Measurements from ENCODE around the gene NOP10. TPM values are rescaled to one million over a fixed set of nuclear protein-coding genes. Genes with fewer than 3 reads are reported as not detected.
"Not testable (repeated sequence)": the region's sequence is repeated elsewhere in the genome, so short reads cannot be mapped to it uniquely, and the experiment has no call there.

NOP10 gene
- 137 TPM for total RNA-seq (ENCODE audit: unreplicated experiment)
- long read RNA-seq, transcript NOP10-201 (2 exons, 554 nt), result major isoform, 135 of 136 reads
- long read RNA-seq, partial matches to known transcripts, result 0 of 136 reads
- long read RNA-seq, other reads (novel, unspliced or antisense), result 1 of 136 reads

DNA sequence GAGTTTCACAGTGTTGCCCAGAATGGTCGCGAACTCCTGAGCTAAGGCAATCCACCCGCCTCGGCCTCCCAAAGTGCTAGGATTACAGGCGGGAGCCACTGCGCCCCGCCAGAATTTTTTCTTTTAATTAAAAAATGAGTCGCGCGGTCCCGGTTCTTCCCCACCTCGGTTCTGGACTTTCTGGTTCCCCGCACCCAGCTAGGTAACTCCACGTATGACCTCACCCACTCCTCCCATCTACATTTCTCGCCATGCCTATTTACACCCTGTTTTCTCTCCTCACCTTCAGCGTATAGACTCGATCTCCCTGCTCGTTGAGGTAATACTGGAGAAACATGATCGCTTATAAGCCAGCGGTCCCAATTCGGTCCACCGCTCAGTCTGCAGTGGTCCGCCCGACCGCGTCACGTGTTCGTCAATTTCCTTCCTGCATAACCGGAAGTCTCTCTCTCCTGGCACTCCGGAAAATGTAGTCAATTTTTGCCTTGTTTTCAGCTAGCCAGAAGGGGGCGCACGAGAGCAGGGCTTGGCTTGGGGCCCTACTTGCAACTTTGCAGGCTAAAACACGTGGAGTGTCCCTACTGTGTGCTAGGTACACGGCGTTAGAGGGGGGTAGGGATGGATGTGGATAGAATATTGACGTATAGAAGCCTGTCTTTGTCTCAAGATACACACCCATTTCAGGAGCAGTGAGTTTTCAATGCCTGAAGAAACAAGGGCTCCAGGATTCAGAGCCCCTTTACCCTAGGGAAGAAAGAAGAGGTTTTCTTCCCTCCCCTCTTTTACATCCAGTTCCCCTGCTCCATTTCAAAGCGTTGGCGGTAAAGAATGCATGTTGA is at the start of gene NOP10, which contains the start of gene NUTM1:
Gene NOP10, minus strand, starts transcription at position 400 of the 839 bp plus-strand sequence. Its CDS starts 63 bp downstream, at position 337.
Gene NUTM1, plus strand, starts transcription at position 579 of the 839 bp plus-strand sequence. CDS start 382 bp downstream, outside the sequence.
- peaks cover 2% of the 10 kb centered on the region for H3K36me3 Mint-ChIP-seq (ENCODE audit: unreplicated experiment)
- H3K4me1 Mint-ChIP-seq (ENCODE audit: low read depth, unreplicated experiment), result peaks cover 6% of the 10 kb centered on the region
- TF ChIP-seq, protein P1, sequence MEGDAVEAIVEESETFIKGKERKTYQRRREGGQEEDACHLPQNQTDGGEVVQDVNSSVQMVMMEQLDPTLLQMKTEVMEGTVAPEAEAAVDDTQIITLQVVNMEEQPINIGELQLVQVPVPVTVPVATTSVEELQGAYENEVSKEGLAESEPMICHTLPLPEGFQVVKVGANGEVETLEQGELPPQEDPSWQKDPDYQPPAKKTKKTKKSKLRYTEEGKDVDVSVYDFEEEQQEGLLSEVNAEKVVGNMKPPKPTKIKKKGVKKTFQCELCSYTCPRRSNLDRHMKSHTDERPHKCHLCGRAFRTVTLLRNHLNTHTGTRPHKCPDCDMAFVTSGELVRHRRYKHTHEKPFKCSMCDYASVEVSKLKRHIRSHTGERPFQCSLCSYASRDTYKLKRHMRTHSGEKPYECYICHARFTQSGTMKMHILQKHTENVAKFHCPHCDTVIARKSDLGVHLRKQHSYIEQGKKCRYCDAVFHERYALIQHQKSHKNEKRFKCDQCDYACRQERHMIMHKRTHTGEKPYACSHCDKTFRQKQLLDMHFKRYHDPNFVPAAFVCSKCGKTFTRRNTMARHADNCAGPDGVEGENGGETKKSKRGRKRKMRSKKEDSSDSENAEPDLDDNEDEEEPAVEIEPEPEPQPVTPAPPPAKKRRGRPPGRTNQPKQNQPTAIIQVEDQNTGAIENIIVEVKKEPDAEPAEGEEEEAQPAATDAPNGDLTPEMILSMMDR (IDR thresholded peaks at IDR 0.05; ENCODE audit: partially characterized antibody, unreplicated experiment), result peak; percentile 98
- H3K27me3 Mint-ChIP-seq (ENCODE audit: unreplicated experiment), result no peaks in the 10 kb centered on the region
- peak; percentile 94 for DNase-seq
- peak within 1 kb of the TSS; percentile 71 for H3K27ac Mint-ChIP-seq (ENCODE audit: unreplicated experiment)
- peaks cover 3% of the 10 kb centered on the region for H3K9me3 Mint-ChIP-seq (ENCODE audit: unreplicated experiment)
- H3K4me3 Mint-ChIP-seq (ENCODE audit: unreplicated experiment), result peak within 1 kb of the TSS; percentile 95

DNA sequence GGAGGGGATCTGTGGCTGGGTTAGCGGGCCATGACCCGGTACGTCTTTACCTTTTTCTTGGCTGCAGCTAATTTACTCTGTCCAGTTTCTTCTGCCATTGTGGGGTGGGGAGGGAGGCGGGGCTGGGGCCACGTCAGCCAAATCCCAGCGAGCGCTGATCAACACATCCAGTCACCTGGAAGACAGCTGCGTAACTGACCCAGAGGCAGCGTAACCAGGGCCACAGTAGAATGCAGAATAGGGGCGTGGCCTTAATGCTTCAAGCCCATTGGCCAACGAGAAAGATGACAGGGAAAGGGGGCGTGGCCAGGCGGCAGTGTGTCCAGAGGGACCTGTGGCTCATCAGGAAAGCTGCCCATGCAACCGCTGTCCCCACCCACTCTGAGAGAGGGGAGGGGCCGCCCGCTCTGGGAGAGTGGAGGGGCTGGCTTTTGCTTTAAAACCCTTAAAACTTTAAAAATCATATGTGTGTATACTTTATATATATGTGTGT is 46.7 kb upstream of the NOP10 start:
- H3K4me3 Mint-ChIP-seq (ENCODE audit: unreplicated experiment); H3K4me1 Mint-ChIP-seq (ENCODE audit: low read depth, unreplicated experiment); DNase-seq; H3K27ac Mint-ChIP-seq (ENCODE audit: unreplicated experiment); H3K9me3 Mint-ChIP-seq (ENCODE audit: unreplicated experiment); H3K27me3 Mint-ChIP-seq (ENCODE audit: unreplicated experiment); H3K36me3 Mint-ChIP-seq (ENCODE audit: unreplicated experiment): not testable (repeated sequence)

DNA sequence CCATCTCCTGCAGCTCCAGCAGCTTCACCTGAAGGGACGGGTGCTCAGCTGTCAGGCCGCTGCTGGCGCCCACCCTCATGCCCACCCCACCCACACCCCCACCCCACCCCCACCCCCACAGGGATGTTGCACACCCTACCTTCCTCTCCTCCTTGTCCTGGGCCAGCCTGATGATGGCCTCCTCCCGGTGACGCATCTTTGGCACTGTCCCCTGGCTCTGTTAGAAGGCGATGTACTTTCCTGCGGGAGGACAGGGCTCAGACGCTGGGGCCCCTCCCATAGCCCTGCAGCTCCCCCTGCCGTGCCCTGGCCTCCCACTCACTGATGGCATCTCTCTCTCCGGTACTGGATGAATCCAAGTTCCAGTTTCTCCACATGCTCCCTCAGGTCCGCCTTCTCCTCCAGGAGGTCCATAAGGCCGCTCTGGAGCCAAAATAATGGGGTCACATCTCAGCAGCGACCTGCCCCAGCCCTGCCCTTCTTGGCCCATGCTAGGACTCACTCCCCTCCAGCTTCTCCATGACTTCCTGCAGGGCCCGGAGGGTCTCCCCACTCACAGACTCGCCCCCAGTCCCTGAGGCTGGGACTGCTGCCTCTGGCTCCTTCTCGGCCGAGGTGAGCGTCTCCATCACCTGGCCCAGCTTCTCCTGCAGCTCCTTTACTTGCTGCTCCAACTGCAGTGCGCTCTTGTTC is 39.0 kb upstream of the NOP10 start:
- not testable (repeated sequence) for H3K9me3 Mint-ChIP-seq (ENCODE audit: unreplicated experiment); H3K27ac Mint-ChIP-seq (ENCODE audit: unreplicated experiment); H3K27me3 Mint-ChIP-seq (ENCODE audit: unreplicated experiment); H3K4me1 Mint-ChIP-seq (ENCODE audit: low read depth, unreplicated experiment); DNase-seq; H3K36me3 Mint-ChIP-seq (ENCODE audit: unreplicated experiment); H3K4me3 Mint-ChIP-seq (ENCODE audit: unreplicated experiment)

DNA sequence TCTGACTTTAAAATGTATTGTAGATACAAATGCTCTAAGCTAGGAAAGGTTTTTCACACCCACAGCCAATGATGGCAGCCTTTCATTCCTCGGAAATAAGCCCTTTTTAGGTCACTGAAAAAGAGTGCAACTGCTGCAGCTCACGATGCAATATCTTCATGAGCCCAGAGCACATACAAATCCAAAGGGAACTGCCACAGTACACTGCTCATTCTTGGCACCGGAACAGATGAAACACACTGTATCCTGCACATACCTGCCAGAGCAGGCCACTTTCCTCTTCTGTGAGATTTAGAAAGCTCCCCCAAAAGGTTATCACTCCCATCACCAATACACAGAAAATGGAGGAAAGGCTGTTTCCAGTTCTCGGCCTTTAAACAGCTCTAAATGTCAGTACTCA is 37.6 kb upstream of the NOP10 start:
- DNase-seq; H3K4me1 Mint-ChIP-seq (ENCODE audit: low read depth, unreplicated experiment); H3K9me3 Mint-ChIP-seq (ENCODE audit: unreplicated experiment); H3K4me3 Mint-ChIP-seq (ENCODE audit: unreplicated experiment); H3K27ac Mint-ChIP-seq (ENCODE audit: unreplicated experiment); H3K27me3 Mint-ChIP-seq (ENCODE audit: unreplicated experiment); H3K36me3 Mint-ChIP-seq (ENCODE audit: unreplicated experiment): not testable (repeated sequence)

DNA sequence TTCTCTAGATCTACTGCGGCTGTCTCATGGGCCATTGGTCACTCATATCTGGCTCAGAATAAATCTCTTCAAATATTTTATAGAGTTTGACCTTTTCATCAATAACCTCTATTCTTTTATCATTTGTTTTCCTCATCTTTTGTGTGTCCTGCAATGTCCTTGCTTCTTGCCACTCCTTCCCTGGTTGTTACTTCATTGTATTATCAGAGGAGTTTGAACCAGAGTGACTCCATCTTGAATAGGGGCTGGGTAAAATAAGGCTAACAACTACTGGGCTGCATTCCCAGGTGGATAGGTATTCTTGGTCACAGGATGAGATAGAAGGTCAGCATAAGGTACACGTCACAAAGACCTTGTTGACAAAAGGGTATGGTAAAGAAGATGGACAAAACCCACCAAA is 33.9 kb upstream of the NOP10 start:
- DNase-seq, result no peak
- Mint-ChIP-seq H3K27ac (ENCODE audit: unreplicated experiment) (no peak overlapping the region), H3K9me3 (ENCODE audit: unreplicated experiment) (no peaks in the 10 kb centered on the region), H3K4me1 (ENCODE audit: low read depth, unreplicated experiment) (no peaks in the 10 kb centered on the region), H3K4me3 (ENCODE audit: unreplicated experiment) (no peak overlapping the region), H3K27me3 (ENCODE audit: unreplicated experiment) (no peaks in the 10 kb centered on the region), H3K36me3 (ENCODE audit: unreplicated experiment) (peaks cover 5% of the 10 kb centered on the region)
- TF ChIP-seq, protein P1 (IDR thresholded peaks at IDR 0.05; ENCODE audit: partially characterized antibody, unreplicated experiment), result no peak

DNA sequence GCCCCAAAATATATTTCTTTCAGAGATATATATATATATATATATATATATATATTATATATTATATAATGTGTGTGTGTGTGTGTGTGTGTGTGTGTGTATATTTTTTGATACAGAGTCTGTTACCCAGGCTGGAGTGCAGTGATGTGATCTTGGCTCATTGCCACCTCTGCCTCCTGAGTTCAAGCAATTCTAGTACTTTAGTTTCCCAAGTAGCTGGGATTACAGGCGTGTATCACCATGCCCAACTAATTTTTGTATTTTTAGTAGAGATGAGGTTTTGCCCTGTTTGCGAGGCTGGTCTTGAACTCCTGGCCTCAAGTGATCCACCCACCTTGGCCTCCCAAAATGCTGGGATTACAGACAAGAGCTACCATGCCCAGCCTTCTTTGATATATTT is 32.6 kb upstream of the NOP10 start:
- not testable (repeated sequence) for H3K27me3 Mint-ChIP-seq (ENCODE audit: unreplicated experiment); H3K4me1 Mint-ChIP-seq (ENCODE audit: low read depth, unreplicated experiment); H3K9me3 Mint-ChIP-seq (ENCODE audit: unreplicated experiment); DNase-seq; H3K36me3 Mint-ChIP-seq (ENCODE audit: unreplicated experiment); H3K4me3 Mint-ChIP-seq (ENCODE audit: unreplicated experiment); H3K27ac Mint-ChIP-seq (ENCODE audit: unreplicated experiment)

All from glutamatergic neuron (in vitro differentiated cells).